HG03039 (cell line): ENCODE measurements around the gene LNX2.
A peak's percentile ranks its signal among the peaks of the same experiment; 100 is the strongest.
"Not testable (repeated sequence)": the region's sequence is repeated elsewhere in the genome, so short reads cannot be mapped to it uniquely, and the experiment has no call there.

Source experiments
- ATAC-seq: cut with Tn5 transposase; IDR thresholded peaks from one replicate; pipeline ENCODE4 v1.9.1; 2021; ENCODE audit warnings: mild to moderate bottlenecking, moderate library complexity; ENCODE audit not compliant: unreplicated experiment

Gene LNX2

DNA sequence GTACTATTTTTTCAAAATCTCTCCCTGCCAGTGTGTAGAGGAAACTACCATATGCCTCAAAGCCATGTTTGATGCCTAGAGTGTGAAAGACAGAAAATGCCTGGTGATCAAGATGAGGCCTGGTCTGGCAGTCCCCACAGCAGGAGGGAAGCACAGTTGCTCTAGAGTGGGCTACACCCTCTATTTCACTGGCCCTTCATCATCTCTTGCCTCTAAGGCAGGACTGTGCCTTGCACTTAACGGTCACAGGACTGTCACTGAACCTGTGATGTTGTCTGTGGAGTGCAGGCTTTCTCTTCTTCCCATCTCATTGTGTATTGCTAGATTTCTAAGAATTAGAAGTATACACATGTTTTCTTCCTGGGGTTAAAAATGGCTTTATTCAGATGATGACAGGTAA lies 17.7 kb upstream of the LNX2 start:
- ATAC-seq, result no peak

DNA sequence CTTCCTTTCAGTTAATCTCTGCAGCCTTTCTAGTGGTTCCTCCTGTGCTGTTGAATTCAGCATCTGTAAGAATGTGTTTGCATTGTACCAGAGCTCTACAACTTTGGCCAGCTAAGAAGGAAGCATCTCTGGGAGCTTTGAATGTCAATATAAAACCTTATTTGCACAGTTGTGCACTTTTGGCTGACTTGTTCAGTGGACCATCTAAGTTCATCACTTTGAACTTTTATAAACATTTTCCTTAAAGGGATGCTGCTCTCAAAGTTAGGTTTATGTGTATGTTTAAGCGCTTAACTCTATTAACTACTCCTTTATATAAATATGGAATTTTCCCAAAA lies 16.9 kb upstream of the LNX2 start:
- no peak for ATAC-seq

DNA sequence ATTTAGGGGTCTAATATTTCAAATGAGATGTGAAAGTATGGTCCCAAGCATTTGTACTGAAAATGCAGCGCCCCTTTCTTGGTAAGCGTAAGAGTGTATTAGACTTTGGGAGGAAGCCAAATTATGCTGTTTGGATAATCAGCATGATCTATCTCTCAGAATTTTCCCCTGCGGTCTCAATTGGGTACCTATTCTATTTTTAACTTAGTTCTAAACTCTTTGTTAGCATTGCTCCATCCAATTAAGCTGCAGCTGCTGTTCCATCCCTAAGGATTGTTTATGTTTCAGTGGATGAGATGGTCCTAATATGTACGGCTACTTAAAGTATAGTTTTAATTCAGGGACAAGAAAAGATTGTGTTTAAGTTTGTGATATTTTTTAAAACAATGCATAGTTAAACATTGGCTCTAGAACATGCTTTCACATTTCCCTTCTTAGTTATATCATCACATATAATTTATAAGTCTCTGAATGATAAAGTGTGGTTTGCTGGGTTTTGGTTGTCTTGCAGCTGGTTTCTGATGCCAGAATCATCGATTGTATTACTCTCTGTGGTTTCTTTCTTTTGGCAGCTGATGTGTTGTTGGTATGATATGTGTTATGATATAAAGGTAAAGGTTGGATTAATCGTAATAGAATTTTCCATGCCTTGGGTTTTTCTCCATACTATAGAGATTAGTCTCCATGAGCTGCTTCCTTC lies 16.4 kb upstream of the LNX2 start:
- no peak for ATAC-seq

DNA sequence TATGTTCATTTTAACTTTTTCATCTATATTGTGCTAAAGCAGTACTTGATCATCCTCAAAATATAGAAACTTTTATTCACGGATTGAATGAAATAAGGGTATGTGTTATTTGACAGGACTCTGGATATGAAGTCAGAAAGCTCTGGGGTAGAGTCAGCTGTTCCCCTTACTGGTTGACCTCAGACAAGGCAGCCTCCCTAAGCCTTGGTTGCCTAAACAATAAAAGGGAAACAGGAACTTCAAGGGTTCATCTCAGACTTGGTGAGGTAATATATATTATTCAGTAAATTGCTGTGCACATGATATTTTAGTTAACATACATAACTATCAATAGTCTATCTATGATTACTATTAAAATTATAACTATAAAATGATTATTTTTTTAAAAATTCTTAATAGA lies 14.9 kb upstream of the LNX2 start:
- ATAC-seq, result no peak

DNA sequence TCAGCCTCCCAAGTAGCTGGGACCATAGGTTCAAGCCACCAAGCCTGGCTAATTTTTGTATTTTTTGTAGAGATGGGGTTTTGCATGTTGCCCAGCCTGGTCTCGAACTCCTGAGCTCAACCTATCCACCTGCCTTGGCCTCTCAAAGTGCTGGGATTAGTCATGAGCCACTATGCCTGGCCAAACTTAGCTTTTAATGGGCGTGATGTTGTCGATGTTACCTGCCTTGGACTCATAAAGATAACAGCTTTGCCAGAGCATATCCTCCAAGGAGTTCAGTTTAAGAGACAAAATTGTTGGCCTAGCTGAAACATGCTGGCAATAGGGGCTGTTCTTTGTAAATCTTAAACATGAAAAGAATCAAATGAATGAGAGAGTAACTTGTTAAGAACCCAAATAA lies 14.5 kb upstream of the LNX2 start:
- ATAC-seq, result no peak

DNA sequence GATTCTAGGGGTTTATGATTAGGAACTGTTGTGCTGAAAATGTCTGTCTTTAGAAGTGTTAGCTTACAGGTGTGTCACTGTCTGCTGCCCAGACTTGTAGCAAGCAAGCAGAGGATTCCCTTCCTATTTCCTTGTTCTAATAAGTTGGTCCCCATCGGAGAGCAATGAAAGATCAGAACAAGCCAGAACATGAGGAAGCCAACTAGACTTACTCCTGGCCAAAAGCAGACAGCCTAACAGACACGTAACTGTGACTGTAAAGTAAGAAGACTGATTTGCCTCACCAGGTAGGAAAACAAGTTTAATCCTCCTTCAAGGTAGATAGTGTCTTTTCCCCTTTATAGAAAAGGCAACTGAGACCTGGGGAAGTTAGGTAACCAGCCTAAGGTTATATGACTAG lies 13.9 kb upstream of the LNX2 start:
- no peak for ATAC-seq

DNA sequence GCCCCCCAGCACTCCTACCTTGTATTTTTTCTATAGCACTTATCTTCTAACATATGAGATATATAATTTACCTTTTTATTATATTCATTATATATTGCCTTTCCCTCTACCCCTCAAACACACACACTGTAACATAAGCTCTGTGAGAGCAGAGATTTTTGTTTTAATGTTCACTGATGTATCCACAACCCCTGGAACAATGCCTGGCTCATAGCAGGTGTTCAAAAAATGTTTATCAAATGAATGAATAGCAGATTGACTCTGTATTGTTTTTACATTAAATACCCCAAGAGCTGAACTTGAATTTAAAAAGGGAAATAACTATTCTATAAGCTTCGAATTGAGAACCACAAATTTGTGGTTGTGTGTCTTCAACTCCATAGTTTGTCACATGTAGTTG lies 12.3 kb upstream of the LNX2 start:
- no peak for ATAC-seq

DNA sequence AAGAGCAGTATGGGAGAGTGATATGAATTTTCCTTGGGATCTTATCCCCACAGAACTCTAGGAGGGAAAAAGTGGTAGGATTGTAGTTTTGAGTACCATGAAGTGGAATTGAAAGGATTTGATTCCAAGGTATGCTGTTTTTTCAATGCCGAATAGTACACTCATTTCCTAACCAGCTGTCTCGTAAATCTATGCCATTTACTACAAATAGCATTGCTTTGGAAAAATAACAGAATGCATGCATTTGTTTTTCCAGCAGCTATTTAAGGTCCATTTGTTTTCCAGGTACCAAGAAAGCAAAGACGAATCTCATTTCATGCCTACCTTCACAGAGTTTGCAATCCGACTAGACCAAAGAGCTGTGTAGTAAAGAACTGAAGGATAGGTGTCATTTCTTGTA lies 11.9 kb upstream of the LNX2 start:
- no peak for ATAC-seq

DNA sequence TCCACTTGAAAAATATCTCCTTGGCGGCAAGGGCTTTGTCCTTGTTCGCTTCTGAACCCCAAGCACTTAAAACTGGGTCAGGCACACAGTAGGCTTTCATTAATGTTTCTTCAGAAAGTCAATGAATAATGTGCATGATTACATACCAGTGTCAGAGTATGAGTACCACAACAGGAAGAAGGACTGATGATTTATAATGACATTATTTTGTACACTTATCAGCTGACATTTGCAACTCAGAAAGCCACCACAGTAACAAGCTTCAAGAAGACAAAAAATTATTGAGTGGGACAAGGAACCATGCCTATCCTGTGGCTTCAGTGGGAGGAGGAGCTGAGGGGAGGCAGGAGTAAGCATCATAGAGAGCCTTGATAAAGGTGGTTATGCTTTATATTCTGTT lies 11.3 kb upstream of the LNX2 start:
- no peak for ATAC-seq

DNA sequence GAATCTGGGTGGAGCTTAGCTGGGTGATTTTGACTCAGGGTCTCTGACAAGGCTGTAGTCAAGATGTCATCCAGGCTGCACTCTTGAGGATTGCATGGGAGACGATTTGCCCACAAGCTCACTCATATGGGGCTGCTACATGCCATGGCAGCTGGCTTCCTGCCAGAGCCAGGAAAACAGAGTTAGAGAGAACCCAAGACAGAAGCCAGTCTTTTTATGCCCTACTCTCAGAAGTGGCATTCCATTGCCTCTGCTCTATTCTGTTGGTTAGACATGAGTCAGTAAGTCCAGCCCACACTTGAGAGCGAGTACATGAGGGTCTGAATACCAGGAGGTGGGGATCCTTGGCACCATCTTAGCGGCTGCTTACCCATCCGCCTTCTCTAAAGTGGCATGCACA lies 10.8 kb upstream of the LNX2 start:
- no peak for ATAC-seq

DNA sequence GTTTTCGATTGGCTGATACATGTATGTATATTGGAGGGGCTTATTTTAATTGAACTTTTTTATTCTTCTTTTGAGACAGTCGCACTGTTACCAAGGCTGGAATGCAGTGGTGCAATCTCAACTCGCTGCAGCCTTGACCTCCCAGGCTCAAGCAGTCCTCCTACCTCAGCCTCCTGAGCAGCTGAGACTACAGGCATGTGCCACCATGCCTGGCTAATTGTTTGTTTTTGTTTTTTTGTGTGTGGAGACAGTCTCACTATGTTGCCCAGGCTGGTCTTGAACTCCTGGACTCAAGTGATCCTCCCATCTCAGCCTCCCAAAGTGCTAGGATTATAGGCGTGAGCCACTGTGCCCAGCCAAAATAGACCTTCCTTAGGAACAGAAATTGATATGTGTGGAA lies 8.4 kb upstream of the LNX2 start:
- ATAC-seq, result not testable (repeated sequence)

DNA sequence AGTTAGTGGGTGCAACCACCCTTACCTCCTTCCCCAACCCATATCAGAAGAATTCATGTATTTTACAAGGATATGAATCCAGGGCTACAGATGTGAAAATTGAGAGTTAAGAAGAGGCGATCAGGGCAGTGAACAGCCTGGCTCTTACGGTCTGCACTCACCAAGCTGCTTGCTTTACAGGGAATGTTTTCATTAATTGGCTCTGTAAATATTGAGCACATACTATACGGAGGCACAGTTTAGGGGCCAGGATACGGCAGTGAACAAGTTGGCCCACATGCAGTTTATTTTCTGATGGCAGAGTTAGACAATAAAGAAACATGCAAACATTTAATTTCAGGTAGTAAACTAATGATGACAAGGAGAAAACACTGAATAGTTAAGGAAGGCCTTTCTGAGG lies 7.8 kb upstream of the LNX2 start:
- no peak for ATAC-seq

DNA sequence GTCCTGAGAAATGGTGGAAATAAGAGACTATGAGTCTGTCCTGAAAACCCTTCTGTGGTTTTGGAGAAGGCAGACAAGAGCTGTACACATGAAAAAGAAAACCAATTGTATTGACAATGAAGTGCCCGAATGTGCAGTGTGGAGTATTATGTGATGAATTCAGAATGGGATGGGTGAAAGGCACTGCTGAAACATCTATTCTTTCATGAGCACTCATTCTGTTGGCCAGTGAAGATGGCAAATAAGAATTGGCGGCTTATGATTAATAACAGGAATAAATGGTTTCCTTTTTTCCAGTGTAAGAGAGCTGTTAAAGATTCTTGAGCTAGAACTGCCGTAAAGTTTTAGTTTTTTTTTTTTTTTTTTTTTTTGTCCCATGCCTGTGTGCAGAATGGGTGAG lies 7.1 kb upstream of the LNX2 start:
- no peak for ATAC-seq

DNA sequence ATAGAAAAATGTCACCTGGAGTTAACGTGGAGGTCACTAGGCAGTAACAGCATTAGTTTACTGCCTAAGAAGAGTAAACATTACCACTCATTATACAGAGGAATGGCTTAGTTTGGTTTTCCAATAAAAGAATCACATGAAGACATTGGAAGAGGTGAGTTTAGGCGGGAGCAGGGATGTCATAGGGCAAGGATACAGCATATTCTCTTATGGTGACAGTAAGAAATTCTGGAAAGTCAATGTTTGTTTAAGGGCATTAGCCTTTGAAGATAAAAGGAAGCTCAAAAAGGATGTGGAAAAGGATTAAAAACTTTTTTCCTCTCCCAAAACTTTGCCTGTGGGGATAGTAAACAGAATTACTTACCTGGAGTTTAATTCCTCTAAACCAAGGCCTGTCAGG lies 5.5 kb upstream of the LNX2 start:
- ATAC-seq, result no peak

DNA sequence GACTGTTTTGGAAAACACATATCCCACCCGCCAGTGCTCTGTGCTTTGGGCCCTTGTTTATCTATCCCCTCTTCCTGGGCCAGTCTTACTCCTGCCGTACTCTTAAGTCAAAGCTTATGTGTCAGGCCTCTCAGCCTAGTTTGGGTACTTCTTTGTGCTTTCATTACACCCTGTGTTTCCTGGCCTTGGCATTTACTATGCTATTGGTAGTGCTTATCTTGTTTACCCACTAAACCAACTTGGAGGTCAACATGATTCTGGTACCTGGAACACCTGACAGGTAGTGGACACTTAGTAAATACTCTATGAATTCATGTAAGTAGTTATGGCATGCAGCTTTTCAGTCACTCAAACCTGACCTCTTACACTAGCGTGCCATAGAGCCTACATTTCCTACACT lies 3.7 kb upstream of the LNX2 start:
- ATAC-seq, result no peak

DNA sequence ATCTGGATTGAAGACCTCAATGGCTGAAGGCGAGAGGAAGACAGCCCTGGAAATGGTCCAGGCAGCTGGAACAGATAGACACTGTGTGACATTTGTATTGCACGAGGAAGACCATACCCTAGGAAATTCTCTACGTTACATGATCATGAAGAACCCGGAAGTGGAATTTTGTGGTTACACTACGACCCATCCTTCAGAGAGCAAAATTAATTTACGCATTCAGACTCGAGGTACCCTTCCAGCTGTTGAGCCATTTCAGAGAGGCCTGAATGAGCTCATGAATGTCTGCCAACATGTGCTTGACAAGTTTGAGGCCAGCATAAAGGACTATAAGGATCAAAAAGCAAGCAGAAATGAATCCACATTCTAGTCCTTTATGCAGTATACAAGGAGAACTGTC lies 2.6 kb upstream of the LNX2 start:
- ATAC-seq, result no peak

DNA sequence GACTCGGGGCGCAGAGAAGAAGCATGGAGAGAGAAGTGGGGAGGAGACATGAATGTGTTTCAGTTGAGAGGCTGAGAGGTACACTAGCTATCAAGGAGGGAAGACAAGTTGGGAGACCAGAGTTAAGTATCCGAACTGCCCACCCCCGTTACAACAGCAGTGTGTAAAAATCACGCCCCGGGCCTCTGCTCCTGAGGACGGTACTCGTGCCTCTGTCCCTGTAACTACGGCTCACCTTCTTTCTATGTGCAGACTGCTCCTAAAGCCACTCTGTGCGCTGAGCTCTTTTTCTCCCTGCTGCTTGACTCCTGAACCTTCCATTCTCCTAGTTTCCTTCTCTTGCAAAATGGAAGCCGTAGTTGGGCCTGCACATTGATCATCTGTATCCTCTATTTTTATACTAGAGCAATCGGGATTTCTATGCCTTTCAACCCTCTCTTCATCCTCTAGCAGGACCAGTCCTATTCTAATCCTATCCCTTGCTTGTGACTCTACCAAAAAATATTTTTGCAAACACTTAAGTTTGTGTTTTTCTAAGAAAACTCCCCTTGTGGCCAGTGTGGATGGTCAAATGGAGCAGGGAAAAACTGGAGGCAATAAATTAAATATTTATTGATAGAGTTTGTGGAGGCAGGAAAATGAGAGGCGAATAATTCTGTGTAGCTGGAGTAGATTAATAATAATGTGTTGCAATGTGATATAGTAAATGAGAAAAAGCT lies 1.9 kb upstream of the LNX2 start:
- ATAC-seq, result no peak

DNA sequence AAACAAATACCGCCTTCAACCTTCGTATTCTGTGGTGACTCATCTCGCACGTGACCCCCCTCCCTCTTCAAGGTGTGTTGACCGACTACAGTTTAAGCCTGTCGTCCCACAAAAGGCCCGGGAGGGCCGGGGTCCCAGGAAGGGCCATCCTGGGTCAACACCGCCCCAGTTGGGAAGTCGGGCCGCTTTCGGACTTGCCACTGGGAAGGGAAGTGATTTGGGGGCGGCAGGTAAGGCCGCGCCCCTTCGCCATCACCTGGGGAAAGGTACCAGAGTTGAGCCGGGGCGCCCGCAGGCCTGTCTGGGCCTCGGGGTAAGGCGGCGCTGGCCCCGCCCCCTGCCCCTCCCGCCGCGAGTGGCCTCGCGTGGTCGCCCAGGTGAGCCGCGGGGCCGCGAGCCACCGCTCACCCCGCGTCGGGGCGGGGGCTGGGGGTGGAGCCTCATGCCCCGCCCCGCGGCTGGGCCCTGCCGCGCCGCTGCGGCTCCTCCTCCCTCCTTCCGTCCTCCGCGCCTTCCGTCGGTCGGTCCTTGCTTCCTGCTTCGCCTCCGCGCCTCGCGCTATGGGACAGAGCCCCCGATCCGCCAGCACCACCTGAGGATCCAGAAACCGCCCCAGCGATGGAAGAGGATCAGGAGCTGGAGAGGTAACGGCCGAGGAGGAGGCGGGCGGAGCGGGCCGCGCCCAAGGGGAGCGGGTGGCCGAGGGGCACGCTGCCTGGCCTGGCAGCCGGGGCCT lies 1.2 kb upstream of the LNX2 start, which contains the start of gene POLR1D:
Gene POLR1D, plus strand, starts transcription at position 527 of the 736 bp plus-strand sequence. Its CDS starts 92 bp downstream, at position 619.
- peak; percentile 55 for ATAC-seq

DNA sequence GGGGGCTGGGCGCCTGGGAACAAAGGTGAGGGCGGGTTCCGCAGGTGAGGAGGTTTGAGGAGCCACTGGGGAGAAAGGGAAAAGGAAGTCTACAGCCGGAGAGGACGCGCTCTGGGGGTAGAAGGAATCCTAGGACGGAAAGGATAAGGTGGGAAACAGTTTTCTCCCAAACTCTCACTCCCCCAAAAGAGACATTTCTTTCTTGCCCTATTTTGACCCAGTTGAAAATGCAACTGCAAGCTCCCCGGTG lies 712 bp upstream of the LNX2 start:
- no peak for ATAC-seq

DNA sequence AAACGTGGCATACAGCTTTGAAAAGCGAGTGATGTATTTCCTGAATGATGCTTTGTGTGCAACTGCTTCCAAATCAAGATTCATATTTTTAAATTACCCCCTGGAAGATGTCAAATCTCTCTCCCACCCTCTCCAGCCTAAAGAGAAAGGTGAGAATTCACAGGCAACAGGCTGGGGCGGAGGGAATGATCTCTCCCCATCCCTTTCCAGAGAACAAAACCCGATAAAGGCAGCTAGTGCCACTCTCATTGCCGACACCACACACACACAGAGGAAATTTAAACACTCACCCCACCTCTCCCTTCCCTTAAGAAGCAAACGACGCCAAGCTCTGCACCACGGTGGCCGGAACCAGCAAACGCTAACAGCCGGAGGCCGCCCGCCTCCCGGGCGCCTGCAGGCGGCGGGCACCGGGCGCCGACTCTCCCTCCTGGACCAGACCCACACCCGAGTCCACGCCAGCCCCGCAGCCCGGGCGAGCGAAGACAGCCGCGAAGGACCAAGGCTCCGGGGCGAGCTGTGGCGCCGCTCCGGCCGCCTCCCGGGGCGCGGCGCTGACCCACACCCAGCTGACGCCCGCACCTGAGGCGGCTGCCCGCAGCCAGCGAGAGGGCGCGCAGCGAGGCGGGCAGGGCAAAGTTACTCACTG lies 477 bp downstream of the LNX2 start:
- ATAC-seq, result peak; percentile 24

DNA sequence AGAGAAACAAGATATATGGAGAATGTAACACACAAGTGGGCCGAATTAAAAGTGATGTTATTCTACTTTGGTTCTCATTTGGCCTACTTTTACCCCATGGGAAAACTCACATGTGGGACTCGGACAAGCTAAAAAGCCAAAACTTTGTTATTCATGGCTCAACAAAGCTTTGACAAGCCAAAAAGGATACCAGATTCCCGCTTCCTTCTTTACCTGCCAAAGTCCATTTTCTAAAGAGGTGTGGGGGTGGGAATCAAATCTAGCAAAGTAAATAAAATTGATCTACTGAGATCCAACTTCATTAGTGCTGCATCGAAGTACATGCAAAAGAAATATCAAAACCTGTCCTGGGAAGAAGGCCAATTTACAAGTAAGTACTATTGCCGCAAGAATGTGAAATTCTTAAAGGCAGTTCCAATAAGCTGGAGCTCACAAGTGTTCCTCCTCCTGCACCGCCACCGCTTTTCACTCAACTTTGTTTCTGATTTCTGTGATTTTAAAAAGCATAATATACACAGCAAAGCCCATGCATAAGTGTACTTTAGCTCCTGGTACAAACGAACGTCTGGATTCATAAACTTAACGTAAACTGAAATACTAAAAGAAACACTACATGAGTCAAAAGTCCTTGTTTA lies 1.1 kb downstream of the LNX2 start:
- no peak for ATAC-seq
